Stimulated activated CD4-positive, alpha-beta T cell treated with anti-CD3 and anti-CD28 coated beads, TNF-alpha, amount 100 ng/mL, for 24 hours (primary cell): ENCODE results near the gene FASTKD1.
"Not testable (repeated sequence)": the region's sequence is repeated elsewhere in the genome, so short reads cannot be mapped to it uniquely, and the experiment has no call there.

ENCODE experiments used
- DNase-seq, 3 experiments: peaks; one replicate each; pipeline ENCODE4 v3.0.0-alpha.2; 2020; ENCODE audit warnings: low read depth in 3 of 3

Gene FASTKD1

DNA sequence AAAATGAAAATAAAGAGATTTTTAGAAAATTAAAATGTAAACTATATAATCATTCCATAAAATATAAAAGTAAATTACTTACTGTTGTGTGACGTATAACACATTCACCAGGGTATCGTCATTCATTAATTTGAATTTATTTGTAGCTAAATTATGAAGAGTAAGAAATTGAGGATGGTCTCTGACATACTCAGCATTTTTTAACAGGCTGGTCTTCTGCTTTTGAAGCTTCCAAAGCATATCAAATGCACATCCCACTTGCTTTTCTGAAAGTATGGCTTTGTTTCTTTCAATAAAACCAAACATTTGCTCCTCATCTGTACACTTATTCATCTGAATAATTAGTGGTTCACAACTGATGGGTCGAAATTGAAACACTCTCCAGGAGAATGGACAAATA is 2.1 kb downstream of the FASTKD1 start:
- DNase-seq = no peak

DNA sequence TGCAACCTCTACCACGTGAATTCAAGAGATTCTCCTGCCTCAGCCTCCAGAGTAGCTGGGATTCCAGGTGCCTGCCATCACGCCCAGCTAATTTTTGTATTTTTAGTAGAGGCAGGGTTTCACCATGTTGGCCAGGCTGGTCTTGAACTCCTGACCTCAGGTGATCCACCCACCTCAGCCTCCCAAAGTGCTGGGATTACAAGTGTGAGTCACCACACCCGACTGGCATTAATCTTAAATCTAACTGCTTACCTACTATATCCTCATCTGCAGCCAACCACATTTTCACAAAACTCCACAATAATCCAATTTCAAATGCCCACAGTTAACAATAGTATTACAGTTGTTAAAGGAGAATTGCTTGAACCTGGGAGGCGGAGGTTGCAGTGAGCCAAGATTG is 2.9 kb downstream of the FASTKD1 start:
- DNase-seq = not testable (repeated sequence)

DNA sequence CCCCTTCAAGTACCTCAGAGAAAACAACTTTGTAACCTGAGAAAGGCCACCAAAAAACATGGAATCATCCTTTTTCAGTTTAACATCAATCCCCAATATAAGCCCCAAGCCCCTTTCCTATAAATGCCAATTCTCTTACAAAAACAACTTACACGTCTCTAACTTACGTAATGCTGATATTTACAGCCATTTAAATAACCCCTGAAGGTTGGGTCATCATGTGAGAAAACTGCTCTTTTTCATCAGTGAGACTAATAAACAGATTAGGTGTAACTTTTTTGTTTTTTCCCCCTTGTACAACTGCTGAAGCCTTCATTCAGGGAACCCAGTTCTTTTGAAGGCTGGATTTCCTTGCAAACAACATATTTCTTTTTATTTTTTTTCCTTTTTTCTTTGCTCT is 3.7 kb downstream of the FASTKD1 start:
- DNase-seq = no peak

DNA sequence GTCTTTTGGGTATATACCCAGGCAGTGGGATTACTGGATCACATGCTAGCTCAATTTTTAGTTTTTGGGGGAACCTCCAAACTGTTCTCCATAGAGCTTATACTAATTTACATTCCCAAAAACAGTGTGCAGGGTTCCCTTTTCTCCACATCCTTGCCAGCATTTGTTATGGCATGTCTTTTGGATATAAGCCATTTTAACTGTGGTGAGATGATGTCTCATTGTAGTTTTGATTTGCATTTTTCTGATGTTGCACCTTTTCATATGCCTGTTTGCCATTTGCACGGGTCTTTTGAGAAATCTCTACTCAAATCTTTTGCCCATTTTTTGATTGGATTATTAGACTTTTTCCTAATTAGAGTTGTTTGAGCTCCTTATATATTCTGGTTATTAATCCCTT is 8.0 kb downstream of the FASTKD1 start:
- no peak for DNase-seq

DNA sequence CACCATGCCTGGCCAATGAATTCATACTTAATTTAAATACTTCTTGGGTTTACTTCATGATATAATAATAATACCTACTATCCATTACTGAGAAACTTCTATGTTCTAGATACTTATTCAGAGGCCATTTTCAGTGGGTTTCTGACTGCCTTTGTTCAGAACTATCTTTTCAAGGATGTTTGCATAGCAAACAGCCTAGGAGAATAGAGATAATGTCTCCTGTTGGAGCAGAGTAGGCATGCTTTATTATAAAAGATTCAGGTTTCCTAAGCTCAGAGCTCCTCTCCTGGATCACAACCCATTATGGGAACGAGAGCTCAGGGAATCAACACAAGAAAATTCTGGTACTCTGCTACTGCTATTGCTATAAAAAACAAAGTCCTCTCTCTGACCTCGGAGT is 11.1 kb downstream of the FASTKD1 start:
- DNase-seq = no peak

DNA sequence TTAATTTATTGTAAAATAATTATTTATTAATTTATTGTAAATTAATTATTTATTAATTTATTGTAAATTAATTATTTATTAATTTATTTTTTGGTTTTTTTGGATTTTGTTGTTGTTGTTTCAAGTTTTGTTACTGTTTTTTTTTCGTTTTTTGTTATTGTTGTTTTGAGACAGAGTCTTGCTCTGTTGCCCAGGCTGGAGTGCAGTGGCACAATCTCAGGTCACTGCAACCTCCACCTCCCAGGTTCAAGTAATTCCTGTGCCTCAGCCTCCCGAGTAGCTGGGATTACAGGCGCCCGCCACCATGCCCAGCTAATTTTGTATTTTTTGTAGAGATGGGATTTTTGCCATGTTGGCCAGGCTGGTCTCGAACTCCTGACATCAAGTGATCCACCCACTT is 11.6 kb downstream of the FASTKD1 start:
- not testable (repeated sequence) for DNase-seq

DNA sequence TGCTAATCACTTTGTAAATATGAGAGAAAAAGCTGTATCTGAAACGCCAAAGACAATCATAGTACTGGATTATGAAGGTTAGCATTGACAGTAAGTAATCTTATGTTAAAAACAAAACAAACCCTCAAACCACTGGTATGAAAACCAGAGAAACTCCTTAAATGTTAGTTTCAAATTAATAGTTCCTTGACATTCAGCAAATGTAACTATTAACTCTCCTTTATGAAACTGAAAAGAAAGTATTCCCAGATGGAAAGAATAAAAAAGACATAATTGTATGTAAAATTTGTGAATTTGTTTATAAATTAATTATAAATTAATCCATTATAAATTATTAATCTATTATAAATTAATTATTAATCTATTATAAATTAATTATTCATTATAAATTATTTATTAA is 12.3 kb downstream of the FASTKD1 start:
- no peak for DNase-seq

DNA sequence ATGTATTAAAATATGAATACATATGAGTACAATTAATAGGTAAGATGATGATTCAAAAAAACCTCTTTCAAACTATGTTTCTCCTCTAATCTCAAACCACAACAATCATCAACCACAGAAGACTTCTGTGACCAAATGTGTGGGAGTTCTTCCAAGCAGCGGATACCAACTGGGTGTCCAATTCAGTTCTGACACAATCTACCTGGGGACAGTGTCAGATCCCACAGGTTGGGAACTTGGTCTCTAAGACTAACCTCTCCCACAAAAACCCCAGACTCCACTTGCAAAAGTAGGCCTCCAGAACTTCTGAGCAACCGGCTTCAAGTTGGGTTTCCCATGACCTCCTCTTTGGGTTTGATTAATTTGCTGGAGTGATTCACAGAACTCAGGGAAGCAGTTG is 26.9 kb downstream of the FASTKD1 start:
- no peak for DNase-seq

DNA sequence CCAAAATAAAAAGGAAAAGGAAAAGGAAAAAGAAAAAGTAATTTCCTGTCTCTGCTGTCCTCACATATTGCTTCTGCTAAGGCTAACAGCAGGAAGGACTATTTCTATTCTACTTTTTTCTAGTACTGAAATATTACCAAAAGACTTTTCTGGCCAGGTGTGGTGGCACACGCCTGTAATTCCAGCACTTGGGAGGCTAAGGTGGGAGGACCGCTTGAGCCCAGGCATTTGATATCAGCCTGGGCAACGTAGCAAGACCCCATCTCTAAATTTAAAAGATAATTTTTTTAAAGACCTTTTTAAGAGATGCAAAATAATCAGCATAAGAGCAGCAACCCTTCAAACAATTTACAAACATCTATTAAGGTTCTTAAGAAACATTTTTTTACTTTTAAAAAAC is 31.2 kb downstream of the FASTKD1 start:
- DNase-seq = no peak

DNA sequence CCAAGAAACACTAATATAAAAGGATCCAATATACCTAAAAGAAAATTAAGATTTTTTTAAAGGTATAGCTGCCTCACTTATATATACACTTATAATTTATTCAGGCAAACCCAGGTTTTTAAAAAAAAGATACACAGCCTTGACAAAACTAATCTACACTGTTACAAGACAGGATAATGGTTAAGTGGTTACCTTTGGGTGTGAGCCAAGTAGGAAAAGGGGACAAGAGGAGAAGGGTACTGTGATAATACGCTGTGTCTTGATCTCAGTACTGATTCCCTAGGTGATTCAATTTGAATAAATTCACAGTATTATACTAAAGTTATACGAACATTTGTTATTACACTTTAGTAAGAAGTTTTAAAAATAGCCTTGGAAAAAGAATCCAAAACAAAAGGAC is 33.5 kb downstream of the FASTKD1 start:
- DNase-seq = no peak

DNA sequence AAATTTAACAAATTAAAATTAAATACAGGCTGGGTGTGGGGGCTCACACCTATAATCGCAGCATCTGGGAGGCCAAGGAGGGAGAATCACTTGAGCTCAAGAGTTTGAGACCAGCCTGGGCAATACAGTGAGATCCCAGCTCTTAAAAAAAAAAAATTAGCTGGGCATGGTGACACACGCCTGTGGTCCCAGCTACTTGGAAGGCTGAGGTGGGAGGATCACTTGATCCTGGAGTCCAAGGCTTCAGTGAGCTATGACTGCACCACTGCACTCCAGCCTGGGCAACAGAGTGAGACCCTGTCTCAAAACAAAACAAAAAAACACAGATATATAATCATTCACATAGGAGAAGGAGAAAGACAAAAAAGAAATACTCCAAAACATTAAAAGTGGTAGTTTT is 34.2 kb downstream of the FASTKD1 start:
- not testable (repeated sequence) for DNase-seq

DNA sequence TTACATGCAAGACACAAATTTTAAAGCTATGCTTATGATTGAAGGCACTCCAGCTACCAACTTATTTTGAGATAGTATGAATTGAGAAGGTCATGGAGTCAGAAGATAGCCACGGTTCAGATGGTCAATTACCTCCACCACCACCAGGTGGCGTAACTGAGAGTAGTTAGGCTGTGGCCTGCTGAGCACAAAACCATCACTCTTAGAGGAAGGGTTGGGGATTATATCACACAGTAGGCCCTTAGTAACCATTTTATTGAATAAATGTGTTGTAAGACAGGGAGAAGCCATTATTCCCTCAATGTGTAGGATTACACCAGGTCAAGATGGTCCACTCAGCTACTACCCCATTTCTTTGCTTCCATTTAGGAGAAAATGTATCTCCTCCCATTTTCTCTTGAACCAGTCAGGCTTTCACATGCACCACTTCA is 45.4 kb downstream of the FASTKD1 start:
- DNase-seq = peak; percentile 40 to 69 (median 62)

DNA sequence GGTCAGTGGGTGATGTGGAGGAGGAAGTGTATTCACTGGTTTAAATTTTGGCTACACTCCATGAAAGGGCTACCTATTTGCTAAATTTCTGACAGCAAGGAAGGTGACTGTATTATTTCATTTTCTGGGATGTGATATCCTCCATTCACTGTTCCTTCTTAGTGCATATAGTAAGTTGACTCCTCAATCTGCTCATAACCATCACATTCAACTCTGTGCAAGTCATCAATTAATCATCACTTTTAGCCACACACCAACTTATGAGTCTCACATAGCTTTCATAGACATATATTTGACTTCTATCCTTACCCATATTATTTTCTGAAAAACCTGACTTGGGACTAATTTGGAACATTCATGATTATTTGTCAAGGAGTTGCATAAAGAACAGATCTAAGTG is 47.2 kb downstream of the FASTKD1 start:
- DNase-seq = no peak

DNA sequence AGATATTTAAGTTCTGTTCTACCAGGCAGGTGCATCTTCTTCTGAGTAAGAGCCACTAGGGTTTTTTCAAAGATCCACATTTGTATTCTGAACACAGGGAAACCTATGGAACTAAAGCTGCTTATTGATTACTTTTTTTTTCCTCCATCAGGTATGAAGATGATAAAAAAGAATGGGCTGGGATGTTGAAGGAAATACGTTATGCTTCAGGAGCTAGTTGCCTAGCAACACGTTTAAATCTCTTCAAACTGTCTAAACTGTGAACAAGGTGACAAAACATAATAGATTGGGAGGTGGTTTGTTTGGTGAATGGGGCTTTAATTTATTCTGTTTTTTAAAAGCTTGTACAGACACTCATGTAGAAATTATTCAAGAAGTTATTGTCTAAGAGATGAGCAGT is 48.2 kb downstream of the FASTKD1 start:
- DNase-seq = no peak

DNA sequence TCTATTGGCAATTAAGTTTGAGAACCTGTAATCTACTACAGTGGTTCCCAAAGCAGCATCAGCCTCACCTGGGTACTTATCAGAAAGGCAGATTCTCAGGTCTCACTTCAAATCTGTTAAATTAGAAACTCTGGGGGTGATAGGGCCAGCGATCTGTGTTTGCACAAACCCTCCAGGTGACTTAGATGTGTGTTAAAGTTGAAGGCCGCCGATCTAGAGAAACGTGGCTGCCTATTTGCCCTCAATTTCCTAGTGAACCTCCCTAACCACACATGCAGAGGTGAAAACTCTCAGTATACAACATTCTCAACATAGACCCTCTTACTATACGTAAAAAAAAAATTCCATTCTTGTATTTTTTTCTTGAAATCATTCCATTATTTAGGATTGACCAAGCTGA is 50.0 kb downstream of the FASTKD1 start:
- no peak for DNase-seq

DNA sequence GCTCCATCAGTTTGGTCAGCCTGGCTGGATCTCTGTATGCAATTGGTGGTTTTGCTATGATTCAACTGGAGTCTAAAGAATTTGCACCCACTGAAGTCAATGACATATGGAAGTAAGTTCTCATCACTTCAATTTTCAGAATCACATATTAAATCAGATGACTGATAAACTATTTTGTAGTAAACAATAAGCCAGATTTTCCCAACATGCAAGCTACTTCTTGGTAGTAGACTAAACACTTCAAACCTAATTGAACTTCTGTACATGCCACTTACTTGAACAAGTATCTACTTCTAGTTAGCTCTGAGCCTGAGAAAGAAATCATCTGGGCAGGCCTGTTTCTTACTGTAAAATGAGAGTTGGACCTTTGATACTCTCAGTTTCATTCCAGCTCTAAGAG is 52.8 kb downstream of the FASTKD1 start:
- DNase-seq = no peak

DNA sequence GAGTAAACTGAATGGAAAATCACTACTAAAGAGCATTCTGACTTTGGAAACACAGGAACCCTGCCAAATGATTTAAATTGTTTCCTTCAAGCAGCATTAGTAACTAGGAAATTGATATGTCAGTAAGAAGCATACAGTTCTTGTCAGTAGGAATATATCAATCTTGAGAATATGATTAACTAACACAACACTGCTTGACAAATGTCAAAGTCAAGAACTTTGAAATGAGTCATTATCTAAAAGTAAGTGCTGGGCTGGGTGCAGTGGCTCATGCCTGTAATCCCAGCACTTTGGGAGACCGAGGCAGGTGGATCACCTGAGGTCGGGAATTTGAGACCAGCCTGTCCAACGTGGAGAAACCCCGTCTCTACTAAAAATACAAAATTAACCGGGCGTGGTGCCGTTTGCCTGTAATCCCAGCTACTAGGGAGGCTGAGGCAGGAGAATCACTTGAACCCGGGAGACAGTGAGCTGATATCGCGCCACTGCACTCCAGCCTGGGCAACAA is 57.1 kb downstream of the FASTKD1 start:
- DNase-seq = not testable (repeated sequence)

DNA sequence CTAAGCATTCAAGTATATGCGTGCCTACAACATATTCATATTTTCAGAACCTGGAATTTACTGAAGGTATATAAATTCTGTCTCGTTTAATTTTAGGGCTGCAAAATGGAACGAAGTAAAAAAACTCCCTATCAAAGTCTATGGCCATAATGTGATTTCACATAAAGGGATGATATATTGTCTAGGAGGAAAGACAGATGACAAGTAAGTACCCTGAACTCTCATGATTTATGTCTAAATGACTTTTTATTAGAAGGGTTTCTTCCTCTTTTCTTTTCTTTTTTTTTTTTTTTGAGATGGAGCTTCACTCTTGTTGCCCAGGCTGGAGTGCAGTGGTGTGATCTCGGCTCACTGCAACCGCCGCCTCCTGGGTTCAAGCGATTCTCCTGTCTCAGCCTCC is 58.9 kb downstream of the FASTKD1 start:
- not testable (repeated sequence) for DNase-seq

DNA sequence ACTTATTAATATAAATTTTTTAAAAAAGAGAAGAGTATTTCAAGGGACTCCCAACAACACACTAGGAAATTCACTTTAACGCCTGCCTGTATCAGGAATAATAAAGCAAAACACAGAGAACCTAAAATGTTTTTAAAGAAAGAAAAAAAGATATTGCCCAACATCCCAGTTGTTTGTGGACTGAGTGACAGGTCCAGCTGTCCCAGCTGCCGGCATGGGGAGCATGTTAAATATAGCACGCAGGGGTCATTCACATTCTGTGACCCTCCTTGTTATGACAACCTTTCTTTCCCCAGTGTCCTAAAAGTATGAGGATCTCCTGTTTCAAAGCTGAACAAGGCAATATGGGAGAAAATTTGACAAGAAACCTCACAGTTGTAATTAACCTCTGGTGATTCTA is 59.7 kb downstream of the FASTKD1 start:
- DNase-seq = no peak

DNA sequence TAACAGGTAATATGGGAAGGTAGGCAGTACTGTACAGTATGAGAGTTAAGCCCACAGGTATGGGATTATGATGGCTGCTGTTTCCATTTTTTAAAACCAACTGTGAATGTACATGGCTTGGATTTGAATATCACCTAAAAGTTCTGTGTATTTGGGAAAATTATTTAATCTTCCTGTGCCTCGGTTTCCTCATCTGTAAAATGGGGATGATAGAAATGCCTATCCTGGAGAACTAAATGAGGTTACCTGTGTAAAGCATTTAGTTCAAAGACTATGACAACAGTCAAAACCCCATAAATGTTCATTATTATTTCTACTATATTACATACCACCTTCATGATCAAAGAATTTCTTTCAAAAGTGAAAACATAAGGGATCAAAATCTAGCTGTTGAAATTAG is 60.6 kb downstream of the FASTKD1 start:
- DNase-seq = no peak

DNA sequence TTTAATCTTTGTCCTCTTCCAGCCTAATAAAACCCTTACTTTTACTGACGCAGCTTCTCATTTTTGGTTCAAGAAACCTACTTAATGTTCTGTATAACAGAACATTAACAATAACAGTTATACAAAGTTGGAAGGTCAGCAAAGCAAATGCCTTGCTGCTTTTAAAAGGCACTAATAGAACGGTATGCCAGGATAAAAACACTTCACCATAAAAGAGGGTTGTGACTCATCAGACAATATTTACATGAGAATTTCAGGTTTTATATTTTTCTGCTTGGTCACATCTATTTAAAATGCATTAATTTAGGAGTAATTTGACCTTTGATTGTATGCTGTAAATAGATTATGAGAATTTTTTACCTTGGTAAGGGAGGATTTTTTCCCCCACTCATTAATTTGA is 61.1 kb downstream of the FASTKD1 start:
- no peak for DNase-seq

DNA sequence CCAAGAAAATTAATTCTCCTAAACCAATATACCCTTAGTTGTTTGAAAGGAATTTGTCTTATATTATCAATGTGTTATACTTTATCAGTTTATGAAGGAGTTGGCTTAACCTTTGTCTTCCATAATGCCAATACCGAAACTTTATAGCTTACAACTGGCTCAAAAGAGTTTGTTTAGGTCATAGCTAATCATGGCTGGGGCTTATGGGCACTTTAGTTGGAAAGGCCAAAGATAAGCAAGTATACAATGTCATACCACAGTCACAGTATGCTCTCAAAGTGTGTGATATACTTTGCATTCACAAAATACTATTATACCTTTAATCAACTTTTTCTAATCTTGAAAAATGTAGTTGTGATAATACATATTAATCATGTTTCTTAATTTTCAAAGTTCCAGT is 61.8 kb downstream of the FASTKD1 start:
- no peak for DNase-seq

DNA sequence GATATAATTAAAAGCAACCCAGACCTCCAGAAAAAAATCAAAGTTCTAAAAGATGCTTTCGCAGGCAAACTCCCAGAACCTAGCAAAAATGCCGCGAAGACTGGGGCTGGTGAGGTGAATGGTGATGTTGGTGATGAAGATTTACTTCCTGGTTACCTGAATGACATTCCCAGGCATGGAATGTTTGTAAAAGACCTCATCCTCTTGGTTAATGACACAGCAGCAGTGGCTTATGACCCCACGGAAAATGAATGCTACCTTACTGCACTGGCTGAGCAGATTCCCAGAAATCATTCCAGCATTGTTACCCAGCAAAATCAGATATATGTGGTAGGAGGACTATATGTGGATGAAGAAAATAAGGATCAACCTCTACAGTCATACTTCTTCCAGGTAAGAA is 63.2 kb downstream of the FASTKD1 start:
- no peak for DNase-seq

DNA sequence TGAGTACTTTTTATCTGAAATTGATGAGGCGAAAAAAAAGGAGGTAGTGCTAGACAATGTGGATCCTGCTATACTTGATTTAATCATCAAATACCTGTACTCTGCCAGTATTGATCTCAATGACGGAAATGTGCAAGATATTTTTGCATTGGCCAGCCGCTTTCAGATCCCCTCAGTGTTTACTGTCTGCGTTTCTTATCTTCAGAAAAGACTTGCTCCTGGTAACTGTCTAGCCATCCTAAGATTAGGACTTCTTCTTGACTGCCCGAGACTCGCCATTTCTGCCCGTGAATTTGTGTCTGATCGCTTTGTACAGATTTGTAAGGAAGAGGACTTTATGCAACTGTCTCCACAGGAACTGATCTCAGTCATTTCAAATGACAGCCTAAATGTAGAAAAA is 63.7 kb downstream of the FASTKD1 start:
- no peak for DNase-seq
